C4-2B (cell line): Measurements from ENCODE around the gene NUMB.

Experiments used
- ZFX ChIP-seq: fragments of 450-650 bp; IDR thresholded peaks from 2 replicates; pipeline ENCODE4 v1.6.1; 2017
- TF ChIP-seq, protein P1 (sequence below): fragments of 450-650 bp; conservative IDR thresholded peaks from 2 replicates; pipeline ENCODE4 v1.5.1; 2017; ENCODE audit warnings: mild to moderate bottlenecking

DNA sequence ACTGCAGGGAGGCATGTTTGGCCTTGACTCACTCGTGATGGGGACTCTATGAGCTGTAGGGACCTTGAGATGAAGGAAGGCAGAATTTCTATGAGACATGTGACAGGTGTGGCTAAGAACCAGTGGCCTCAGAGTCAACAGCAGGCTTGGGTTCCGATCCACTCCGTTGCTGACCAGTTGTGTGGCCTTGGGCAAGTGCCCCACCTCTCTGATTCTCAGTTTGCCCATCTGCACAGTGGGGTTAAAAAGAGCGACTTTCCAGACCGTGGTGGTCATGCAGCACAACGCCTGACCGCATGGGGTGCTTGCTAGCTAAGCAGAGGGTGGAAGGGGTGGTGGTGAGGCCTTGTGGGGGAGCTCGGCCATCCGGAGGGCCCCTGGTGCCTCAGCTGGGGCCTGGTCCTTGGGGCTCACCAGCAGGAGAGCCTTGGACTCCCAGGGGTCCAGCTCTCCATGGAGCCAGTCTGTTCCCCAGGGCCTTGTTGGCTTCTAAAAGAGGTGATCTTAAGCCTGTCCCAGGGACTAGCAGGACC, 202.6 kb downstream of the NUMB start:
- TF ChIP-seq, protein P1, sequence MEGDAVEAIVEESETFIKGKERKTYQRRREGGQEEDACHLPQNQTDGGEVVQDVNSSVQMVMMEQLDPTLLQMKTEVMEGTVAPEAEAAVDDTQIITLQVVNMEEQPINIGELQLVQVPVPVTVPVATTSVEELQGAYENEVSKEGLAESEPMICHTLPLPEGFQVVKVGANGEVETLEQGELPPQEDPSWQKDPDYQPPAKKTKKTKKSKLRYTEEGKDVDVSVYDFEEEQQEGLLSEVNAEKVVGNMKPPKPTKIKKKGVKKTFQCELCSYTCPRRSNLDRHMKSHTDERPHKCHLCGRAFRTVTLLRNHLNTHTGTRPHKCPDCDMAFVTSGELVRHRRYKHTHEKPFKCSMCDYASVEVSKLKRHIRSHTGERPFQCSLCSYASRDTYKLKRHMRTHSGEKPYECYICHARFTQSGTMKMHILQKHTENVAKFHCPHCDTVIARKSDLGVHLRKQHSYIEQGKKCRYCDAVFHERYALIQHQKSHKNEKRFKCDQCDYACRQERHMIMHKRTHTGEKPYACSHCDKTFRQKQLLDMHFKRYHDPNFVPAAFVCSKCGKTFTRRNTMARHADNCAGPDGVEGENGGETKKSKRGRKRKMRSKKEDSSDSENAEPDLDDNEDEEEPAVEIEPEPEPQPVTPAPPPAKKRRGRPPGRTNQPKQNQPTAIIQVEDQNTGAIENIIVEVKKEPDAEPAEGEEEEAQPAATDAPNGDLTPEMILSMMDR, result no peak
- no peak for TF ChIP-seq ZFX
